Measurements from ENCODE around the gene HNF1A. TPM values are rescaled to one million over a fixed set of nuclear protein-coding genes. Genes with fewer than 3 reads are reported as not detected.

The HNF1A gene
- polyA plus RNA-seq, 1 donor (not counting 4 experiments of a cell fraction or from before 2014, with no cell fraction given): not detected

DNA sequence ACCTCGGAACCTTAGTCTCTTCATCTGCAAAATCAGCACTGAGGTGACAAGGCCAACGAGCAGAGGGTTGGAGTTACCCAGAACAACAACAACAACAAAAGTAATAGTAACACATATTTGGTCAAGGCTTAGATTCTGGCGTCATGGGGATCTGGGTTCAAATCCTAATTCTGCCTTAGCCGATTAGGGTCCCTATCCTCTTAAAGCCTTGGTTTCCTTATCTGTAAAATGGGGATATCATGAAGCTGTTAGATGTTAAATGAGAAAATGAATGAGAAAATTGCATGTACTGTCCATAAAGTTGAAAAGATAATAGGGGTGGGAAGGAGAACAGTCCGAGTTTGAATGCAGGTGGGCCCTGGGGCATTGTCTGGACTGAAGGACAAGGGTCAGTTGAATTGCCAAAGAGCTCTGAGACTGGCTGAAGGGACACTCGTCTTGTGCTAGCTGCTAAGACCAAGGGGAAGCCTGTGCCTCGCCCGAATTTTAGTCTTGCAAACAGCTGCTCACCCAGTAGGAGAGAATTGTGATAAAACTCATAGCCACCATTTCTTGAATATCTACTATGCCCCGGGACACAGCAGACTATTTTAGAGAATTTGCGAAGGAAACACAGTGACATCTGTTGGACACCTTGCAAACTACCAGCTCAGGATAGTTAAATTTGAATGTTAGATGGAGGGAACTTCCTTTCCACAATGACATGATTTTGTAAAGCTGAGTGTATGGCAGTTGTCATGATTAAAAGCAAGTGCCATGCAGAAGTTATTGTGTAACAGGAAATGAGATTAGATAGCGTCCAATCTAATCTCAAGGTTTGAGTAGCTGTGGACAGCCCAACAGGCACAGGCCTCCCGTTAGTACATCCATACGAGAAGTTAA, 6.8 kb upstream of the HNF1A start:
- Histone ChIP-seq H3K9me1 (ENCODE audit: control insufficient read depth, extremely low read depth, insufficient read depth, low read length) (no peaks in the 10 kb centered on the region), H3K36me3 (ENCODE audit: control insufficient read depth in 2 of 2, extremely low read depth in 1 of 2, insufficient read depth in 2 of 2, low read length in 2 of 2) (no peaks in the 10 kb centered on the region), H2AFZ (ENCODE audit: control insufficient read depth, low read length) (no peak overlapping the region), H3K9me3 (ENCODE audit: control insufficient read depth, low read depth, low read length) (no peaks in the 10 kb centered on the region), H3K4me2 (ENCODE audit: control insufficient read depth, extremely low read depth, insufficient read depth, low read depth, low read length) (no peak overlapping the region), H3K9ac (ENCODE audit: control insufficient read depth, extremely low read depth, insufficient read depth, low read length) (no peak overlapping the region), H3K79me2 (ENCODE audit: control insufficient read depth, insufficient read depth, low read length) (no peaks in the 10 kb centered on the region), H3K4me1 (ENCODE audit: control insufficient read depth, extremely low read depth, insufficient read depth, low read length) (peaks cover 3% of the 10 kb centered on the region), H3K27ac (ENCODE audit: control insufficient read depth, insufficient read depth, low read length) (no peak overlapping the region), H3K27me3 (ENCODE audit: control insufficient read depth, extremely low read depth, insufficient read depth, low read length) (no peaks in the 10 kb centered on the region), H4K20me1 (ENCODE audit: control insufficient read depth, extremely low read depth, insufficient read depth, low read length) (no peaks in the 10 kb centered on the region), H3K4me3 (ENCODE audit: control insufficient read depth in 2 of 3, extremely low read depth in 1 of 3, insufficient read depth in 2 of 3, low read depth in 1 of 3, low read length in 3 of 3) (no peak overlapping the region)
- FAIRE-seq: peak; percentile 81
- TF ChIP-seq, protein P1, sequence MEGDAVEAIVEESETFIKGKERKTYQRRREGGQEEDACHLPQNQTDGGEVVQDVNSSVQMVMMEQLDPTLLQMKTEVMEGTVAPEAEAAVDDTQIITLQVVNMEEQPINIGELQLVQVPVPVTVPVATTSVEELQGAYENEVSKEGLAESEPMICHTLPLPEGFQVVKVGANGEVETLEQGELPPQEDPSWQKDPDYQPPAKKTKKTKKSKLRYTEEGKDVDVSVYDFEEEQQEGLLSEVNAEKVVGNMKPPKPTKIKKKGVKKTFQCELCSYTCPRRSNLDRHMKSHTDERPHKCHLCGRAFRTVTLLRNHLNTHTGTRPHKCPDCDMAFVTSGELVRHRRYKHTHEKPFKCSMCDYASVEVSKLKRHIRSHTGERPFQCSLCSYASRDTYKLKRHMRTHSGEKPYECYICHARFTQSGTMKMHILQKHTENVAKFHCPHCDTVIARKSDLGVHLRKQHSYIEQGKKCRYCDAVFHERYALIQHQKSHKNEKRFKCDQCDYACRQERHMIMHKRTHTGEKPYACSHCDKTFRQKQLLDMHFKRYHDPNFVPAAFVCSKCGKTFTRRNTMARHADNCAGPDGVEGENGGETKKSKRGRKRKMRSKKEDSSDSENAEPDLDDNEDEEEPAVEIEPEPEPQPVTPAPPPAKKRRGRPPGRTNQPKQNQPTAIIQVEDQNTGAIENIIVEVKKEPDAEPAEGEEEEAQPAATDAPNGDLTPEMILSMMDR (optimal IDR thresholded peaks at IDR 0.05 in 1 of 3, IDR thresholded peaks at IDR 0.05 in 1 of 3, conservative IDR thresholded peaks at IDR 0.05 in 1 of 3; ENCODE audit: extremely low read depth in 1 of 3, insufficient read depth in 2 of 3, low read length in 3 of 3): peak; percentile 62 to 86 (median 67)
- no peak for TF ChIP-seq EZH2 (IDR thresholded peaks at IDR 0.05; ENCODE audit: low read length)
- dilution Hi-C loops (cut with MboI; ENCODE audit: extremely low pct_ligation_motif_present, low sequenced_read_pairs): no loop called here
- DNase-seq (ENCODE audit: low read depth, low spot score): peak; percentile 13

DNA sequence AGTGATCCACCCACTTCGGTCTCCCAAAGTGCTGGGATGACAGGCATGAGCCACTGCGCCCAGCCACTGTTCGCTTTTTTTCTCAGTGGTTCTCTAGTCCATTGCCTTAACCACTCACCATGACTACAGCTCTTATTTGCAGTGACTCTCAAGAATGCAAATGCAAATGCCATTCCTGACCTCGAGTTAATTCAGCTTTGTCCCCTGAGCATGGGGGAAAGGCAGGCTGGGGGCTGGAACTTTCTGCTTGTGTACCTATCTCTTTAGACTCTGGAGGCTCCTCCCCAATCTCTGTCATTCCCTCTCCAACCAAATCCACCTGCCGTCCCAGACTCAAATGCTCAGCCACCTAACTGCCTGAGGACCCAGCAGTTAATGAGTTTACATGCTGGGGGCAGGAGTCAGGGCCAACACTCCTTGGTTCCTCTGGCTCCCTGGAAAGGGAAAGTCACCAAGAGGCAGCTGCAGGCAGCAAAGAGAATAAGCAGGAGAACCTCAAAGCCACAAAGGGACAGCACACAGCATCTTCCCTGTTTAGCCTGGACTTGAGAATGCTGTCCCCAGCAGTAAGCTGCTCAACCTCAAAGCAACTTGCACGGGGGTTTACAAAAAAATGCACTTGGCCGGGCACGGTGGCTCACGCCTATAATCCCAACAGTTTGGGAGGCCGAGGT, 5.3 kb upstream of the HNF1A start:
- Histone ChIP-seq H3K79me2 (ENCODE audit: control insufficient read depth, insufficient read depth, low read length) (no peaks in the 10 kb centered on the region), H2AFZ (ENCODE audit: control insufficient read depth, low read length) (no peak overlapping the region), H3K36me3 (ENCODE audit: control insufficient read depth in 2 of 2, extremely low read depth in 1 of 2, insufficient read depth in 2 of 2, low read length in 2 of 2) (no peaks in the 10 kb centered on the region), H3K9me1 (ENCODE audit: control insufficient read depth, extremely low read depth, insufficient read depth, low read length) (no peaks in the 10 kb centered on the region), H3K9ac (ENCODE audit: control insufficient read depth, extremely low read depth, insufficient read depth, low read length) (no peak overlapping the region), H4K20me1 (ENCODE audit: control insufficient read depth, extremely low read depth, insufficient read depth, low read length) (no peaks in the 10 kb centered on the region), H3K27ac (ENCODE audit: control insufficient read depth, insufficient read depth, low read length) (no peak overlapping the region), H3K9me3 (ENCODE audit: control insufficient read depth, low read depth, low read length) (no peaks in the 10 kb centered on the region), H3K27me3 (ENCODE audit: control insufficient read depth, extremely low read depth, insufficient read depth, low read length) (no peaks in the 10 kb centered on the region), H3K4me2 (ENCODE audit: control insufficient read depth, extremely low read depth, insufficient read depth, low read depth, low read length) (no peak overlapping the region), H3K4me1 (ENCODE audit: control insufficient read depth, extremely low read depth, insufficient read depth, low read length) (peaks cover 3% of the 10 kb centered on the region), H3K4me3 (ENCODE audit: control insufficient read depth in 2 of 3, extremely low read depth in 1 of 3, insufficient read depth in 2 of 3, low read depth in 1 of 3, low read length in 3 of 3) (no peak overlapping the region)
- FAIRE-seq (no peak), DNase-seq (ENCODE audit: low read depth, low spot score) (no peak)
- dilution Hi-C loops (cut with MboI; ENCODE audit: extremely low pct_ligation_motif_present, low sequenced_read_pairs): no loop called here
- TF ChIP-seq, protein P1 (optimal IDR thresholded peaks at IDR 0.05 in 1 of 3, IDR thresholded peaks at IDR 0.05 in 1 of 3, conservative IDR thresholded peaks at IDR 0.05 in 1 of 3; ENCODE audit: extremely low read depth in 1 of 3, insufficient read depth in 2 of 3, low read length in 3 of 3): no peak
- TF ChIP-seq EZH2 (IDR thresholded peaks at IDR 0.05; ENCODE audit: low read length): no peak
